H1 (cell line): ENCODE measurements around the gene DERL2. TPM values are rescaled to one million over a fixed set of nuclear protein-coding genes. Genes with fewer than 3 reads are reported as not detected.

ENCODE experiments used
- BRCA1 ChIP-seq: IDR thresholded peaks from 2 replicates; pipeline ENCODE4 v1.6.1; 2012; ENCODE audit warnings: low read depth, low read length, improper control_type of control experiment
- CBX5 ChIP-seq: fragments of 300-800, 300-1000 bp; sonication (generic); IDR thresholded peaks from 2 replicates; pipeline ENCODE4 v1.7.1; 2016; ENCODE audit warnings: antibody characterized with exemption, low read length, low read depth
- CHD1 ChIP-seq: IDR thresholded peaks from 2 replicates; pipeline ENCODE4 v1.6.1; 2012; ENCODE audit warnings: low read depth, low read length, improper control_type of control experiment
- CREB1 ChIP-seq: IDR thresholded peaks from 2 replicates; pipeline ENCODE4 v1.6.1; 2012; ENCODE audit warnings: inconsistent platforms
- HDAC2 ChIP-seq, 2 experiments: fragments of 300-600 bp in 1 of 2; sonication (generic) in 1 of 2; IDR thresholded peaks; 2 replicates each; pipeline ENCODE4 v1.6.1; 2011 to 2012; ENCODE audit warnings: low read depth in 2 of 2, low read length in 2 of 2, mild to moderate bottlenecking in 2 of 2, moderate library complexity in 2 of 2, borderline replicate concordance in 1 of 2, inconsistent platforms in 1 of 2
- KDM1A ChIP-seq: fragments of 200-600, 300-600 bp; sonication (generic); IDR thresholded peaks from 2 replicates; pipeline ENCODE4 v1.7.1; 2016; ENCODE audit warnings: mild to moderate bottlenecking, low read length, borderline replicate concordance
- NANOG ChIP-seq: IDR thresholded peaks from 2 replicates; pipeline ENCODE4 v1.6.1; 2011; ENCODE audit warnings: low read length, low read depth, mild to moderate bottlenecking, inconsistent platforms; ENCODE audit not compliant: insufficient read depth, poor library complexity, severe bottlenecking
- PHF8 ChIP-seq: fragments of 200-600 bp; sonication (generic); conservative IDR thresholded peaks from 2 replicates; pipeline ENCODE4 v1.7.1; 2012; ENCODE audit warnings: low read depth, mild to moderate bottlenecking, inconsistent platforms, low read length, moderate library complexity
- POLR2A ChIP-seq, 2 experiments: IDR thresholded peaks; 1 replicate in 1 of 2; 2 replicates in 1 of 2; pipeline ENCODE4 v1.6.1; 2011; ENCODE audit warnings: low read depth in 2 of 2, low read length in 2 of 2, mild to moderate bottlenecking in 2 of 2; ENCODE audit errors: control extremely low read depth in 1 of 2
- RAD21 ChIP-seq, 2 experiments: IDR thresholded peaks in 1 of 2; conservative IDR thresholded peaks in 1 of 2; 2 replicates each; pipeline ENCODE4 v1.6.1; 2011; ENCODE audit warnings: low read depth in 2 of 2, low read length in 2 of 2, improper control_type of control experiment in 1 of 2, inconsistent platforms in 1 of 2, mild to moderate bottlenecking in 1 of 2, moderate library complexity in 1 of 2
- RFX5 ChIP-seq: IDR thresholded peaks from 2 replicates; pipeline ENCODE4 v1.6.1; 2011; ENCODE audit warnings: low read depth, low read length, improper control_type of control experiment, borderline replicate concordance
- RXRA ChIP-seq: IDR thresholded peaks from 2 replicates; pipeline ENCODE4 v1.6.1; 2011; ENCODE audit warnings: low read depth, mild to moderate bottlenecking, low read length, moderate library complexity; ENCODE audit not compliant: insufficient read depth
- SAP30 ChIP-seq: fragments of 300-600 bp; sonication (generic); IDR thresholded peaks from 2 replicates; pipeline ENCODE4 v1.7.1; 2012; ENCODE audit warnings: low read length, moderate library complexity, mild to moderate bottlenecking, inconsistent platforms; ENCODE audit not compliant: insufficient read depth, insufficient replicate concordance
- SIN3A ChIP-seq, 2 experiments: IDR thresholded peaks in 1 of 2; conservative IDR thresholded peaks in 1 of 2; 2 replicates each; pipeline ENCODE4 v1.6.1; 2011 to 2012; ENCODE audit warnings: low read length in 2 of 2, improper control_type of control experiment in 1 of 2, low read depth in 1 of 2, mild to moderate bottlenecking in 1 of 2
- SIX5 ChIP-seq: IDR thresholded peaks from 2 replicates; pipeline ENCODE4 v1.6.1; 2011; ENCODE audit warnings: mild to moderate bottlenecking, low read depth, low read length
- SP4 ChIP-seq: IDR thresholded peaks from 2 replicates; pipeline ENCODE4 v1.6.1; 2012; ENCODE audit warnings: low read length, inconsistent platforms
- SRF ChIP-seq: IDR thresholded peaks from 2 replicates; pipeline ENCODE4 v1.6.1; 2011; ENCODE audit warnings: mild to moderate bottlenecking, low read depth, low read length, moderate library complexity
- SUZ12 ChIP-seq: fragments of 200-600 bp; sonication (generic); IDR thresholded peaks from 2 replicates; pipeline ENCODE4 v1.6.1; 2012; ENCODE audit warnings: mild to moderate bottlenecking, inconsistent platforms, low read length, moderate library complexity, mixed read lengths
- TAF7 ChIP-seq: optimal IDR thresholded peaks from 2 replicates; pipeline ENCODE3; 2011; ENCODE audit warnings: low read depth, mild to moderate bottlenecking, inconsistent platforms, low read length, moderate library complexity, borderline replicate concordance
- TCF12 ChIP-seq: IDR thresholded peaks from 2 replicates; pipeline ENCODE4 v1.6.1; 2011; ENCODE audit warnings: low read depth, mild to moderate bottlenecking, low read length
- YY1 ChIP-seq: IDR thresholded peaks from 2 replicates; pipeline ENCODE4 v1.6.1; 2011; ENCODE audit warnings: low read depth, mild to moderate bottlenecking, low read length
- polyA plus RNA-seq, 7 experiments: library from polyadenylated mRNA; depleted of rRNA in 3 of 7; stranded (reverse) in 5 of 7; unstranded in 2 of 7; fragments of >200 nt in 5 of 7; fragments of 200-250 nt in 2 of 7; gene quantifications; 1 replicate in 5 of 7; 2 replicates in 1 of 7; 4 replicates in 1 of 7; pipeline versions ENCODE4 v1.2.1 to v1.2.3, GENCODE V29; 2011 to 2013; ENCODE audit warnings: missing spikeins in 2 of 7, mixed read lengths in 2 of 7
- total RNA-seq: library from RNA; stranded (reverse); fragmentation: NEBNext Ultra II Directional; extraction: Animal tissue kit (Norgen Biotek cat#: 25700); gene quantifications from 2 replicates; pipeline ENCODE4 v1.2.1, GENCODE V29; 2021
- TF ChIP-seq, protein P1 (sequence below): IDR thresholded peaks from 2 replicates; pipeline ENCODE4 v1.6.1; 2012; ENCODE audit warnings: inconsistent platforms
- TF ChIP-seq, protein P2 (sequence below): IDR thresholded peaks from 2 replicates; pipeline ENCODE4 v1.6.1; 2012; ENCODE audit warnings: inconsistent platforms

The DERL2 gene
- total and polyA plus RNA-seq, 2 of the 8 experiments (the other 6 are each of a cell fraction or from before 2014, with no cell fraction given): 55.3 to 58.4 TPM

DNA sequence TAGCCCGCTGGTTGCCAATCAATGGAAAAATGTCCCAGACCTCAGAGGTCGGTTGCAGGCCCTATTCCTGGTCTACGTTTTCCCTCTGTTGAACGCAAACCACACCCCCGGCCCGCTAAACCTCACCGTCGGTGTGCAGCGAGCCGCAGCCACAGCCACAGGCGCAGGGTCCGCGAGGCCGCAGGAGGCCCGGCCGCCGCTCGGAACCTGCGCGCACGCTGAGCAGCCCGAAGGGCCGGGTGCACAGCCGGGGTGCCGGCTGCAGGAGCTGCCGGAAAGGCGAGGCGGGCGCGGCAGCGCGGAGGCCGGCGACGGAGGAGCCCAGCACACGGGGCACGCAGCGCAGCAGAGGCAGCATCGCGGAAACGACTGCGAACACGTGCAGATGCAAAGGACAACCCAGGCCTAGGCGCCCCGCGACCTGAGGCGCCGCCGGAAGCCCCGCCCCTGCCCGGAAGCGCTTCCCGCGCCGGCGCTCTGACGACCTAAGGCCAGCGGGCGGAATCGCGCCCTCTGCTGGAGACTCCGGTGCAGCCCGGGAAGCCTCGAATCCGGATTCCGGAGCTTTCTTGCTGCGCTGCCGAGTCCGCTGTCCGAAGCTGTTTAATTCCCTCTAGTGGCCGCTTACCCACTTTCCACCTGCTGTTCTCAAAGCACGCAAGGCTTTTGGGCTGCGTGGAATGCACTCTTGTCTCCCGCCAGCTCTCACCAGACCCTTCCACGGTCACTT, 47.1 kb downstream of the DERL2 start, which contains the start of gene C1QBP (continued):
- no peak for TF ChIP-seq SUZ12
- TF ChIP-seq HDAC2 (IDR thresholded peaks at IDR 0.05; ENCODE audit: borderline replicate concordance in 1 of 2, low read depth in 2 of 2, low read length in 2 of 2): peak; percentile 54 to 97; a peak in 1 of 4 replicates
- peak; percentile 46 for TF ChIP-seq TAF7
- TF ChIP-seq, protein P1, sequence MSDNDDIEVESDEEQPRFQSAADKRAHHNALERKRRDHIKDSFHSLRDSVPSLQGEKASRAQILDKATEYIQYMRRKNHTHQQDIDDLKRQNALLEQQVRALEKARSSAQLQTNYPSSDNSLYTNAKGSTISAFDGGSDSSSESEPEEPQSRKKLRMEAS: peak; percentile 93
- peak; percentile 36 to 84; a peak in 2 of 4 replicates for TF ChIP-seq SIN3A (conservative IDR thresholded peaks at IDR 0.05 in 1 of 2, IDR thresholded peaks at IDR 0.05 in 1 of 2; ENCODE audit: low read depth in 1 of 2, low read length in 2 of 2)
- no peak for TF ChIP-seq YY1
- no peak for TF ChIP-seq SAP30
- TF ChIP-seq SP4: no peak
- TF ChIP-seq RAD21 (IDR thresholded peaks at IDR 0.05 in 1 of 2, conservative IDR thresholded peaks at IDR 0.05 in 1 of 2; ENCODE audit: low read depth in 2 of 2, low read length in 2 of 2): peak; percentile 21 to 38; a peak in 3 of 4 replicates
- no peak for TF ChIP-seq SIX5
- TF ChIP-seq BRCA1: no peak
- no peak for TF ChIP-seq CHD1
- peak; percentile 93 for TF ChIP-seq PHF8
- TF ChIP-seq, protein P2, sequence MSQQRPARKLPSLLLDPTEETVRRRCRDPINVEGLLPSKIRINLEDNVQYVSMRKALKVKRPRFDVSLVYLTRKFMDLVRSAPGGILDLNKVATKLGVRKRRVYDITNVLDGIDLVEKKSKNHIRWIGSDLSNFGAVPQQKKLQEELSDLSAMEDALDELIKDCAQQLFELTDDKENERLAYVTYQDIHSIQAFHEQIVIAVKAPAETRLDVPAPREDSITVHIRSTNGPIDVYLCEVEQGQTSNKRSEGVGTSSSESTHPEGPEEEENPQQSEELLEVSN: peak; percentile 68
- no peak for TF ChIP-seq KDM1A
- TF ChIP-seq POLR2A (IDR thresholded peaks at IDR 0.05; ENCODE audit: control extremely low read depth in 1 of 2, low read depth in 2 of 2, low read length in 2 of 2): peak; percentile 45 to 82
- TF ChIP-seq CBX5: no peak
- no peak; the same call in 1 of the 2 replicates for TF ChIP-seq RFX5
- TF ChIP-seq CREB1: peak; percentile 58; the same call in 1 of the 2 replicates
- TF ChIP-seq NANOG: no peak
- TF ChIP-seq TCF12: no peak
- no peak for TF ChIP-seq SRF
- no peak; the same call in 1 of the 2 replicates for TF ChIP-seq RXRA
